Glomerular visceral epithelial cell (primary cell): ENCODE results near the gene PRKCH.
"Not testable (repeated sequence)": the region's sequence is repeated elsewhere in the genome, so short reads cannot be mapped to it uniquely, and the experiment has no call there.

Source experiments
- DNase-seq: peaks from one replicate; pipeline ENCODE4 v3.0.0-alpha.2; 2016; ENCODE audit errors: extremely low spot score

Gene PRKCH

DNA sequence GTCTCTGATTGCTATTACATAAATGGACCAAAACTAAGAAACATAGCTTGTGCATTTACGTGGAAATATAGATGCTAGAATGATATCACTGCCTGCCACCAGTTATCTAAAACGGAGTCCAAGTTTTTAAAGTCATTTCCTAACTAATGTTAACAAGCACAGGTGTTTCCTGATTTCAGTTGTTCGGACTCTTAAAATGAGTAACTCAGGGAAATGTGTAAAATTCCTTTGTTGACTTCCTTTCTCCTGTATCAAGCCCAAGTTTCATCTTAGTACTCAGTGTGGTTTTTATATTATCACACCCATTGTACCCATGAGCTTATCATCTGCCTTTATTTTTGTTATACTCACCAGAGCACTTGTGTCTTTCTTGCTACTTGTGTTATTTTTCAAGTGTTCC is 13.2 kb upstream of the PRKCH start:
- DNase-seq, result no peak

DNA sequence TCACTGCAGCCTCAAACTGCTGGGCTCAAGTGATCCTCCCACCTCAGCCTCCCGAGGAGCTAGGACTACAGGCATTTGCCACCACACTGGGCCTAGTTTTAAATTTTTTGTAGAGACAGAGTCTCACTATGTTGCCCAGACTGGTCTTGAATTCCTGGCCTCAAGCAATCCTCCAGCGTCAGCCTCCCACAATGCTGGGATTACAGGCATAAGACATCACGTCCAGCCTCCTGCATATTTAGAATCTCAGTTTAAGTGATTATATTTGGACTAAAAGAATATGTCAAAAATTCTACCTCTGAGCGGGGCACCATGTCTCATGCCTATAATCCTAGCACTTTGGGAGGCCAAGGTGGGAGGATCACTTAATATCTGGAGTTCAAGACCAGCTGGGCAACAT is 12.7 kb upstream of the PRKCH start:
- DNase-seq, result not testable (repeated sequence)

DNA sequence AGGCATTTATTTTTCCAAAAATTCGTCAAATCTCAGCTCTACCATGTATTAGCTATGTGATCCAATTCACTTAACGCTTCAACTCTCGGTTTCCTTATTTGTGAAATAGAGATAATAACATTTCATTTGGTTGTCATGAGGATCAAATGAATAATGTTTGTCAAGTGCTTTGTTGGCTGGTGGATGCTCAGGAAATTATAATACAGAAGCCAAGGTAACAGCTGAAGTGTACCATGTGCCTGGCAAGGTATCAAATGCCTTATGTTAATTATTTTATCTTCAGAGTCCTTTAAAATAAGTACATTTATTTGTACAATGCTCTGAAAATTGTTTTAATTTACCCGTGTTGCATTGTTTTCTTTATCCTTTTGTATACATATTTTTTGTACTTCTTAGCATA is 6.1 kb upstream of the PRKCH start:
- DNase-seq, result no peak

DNA sequence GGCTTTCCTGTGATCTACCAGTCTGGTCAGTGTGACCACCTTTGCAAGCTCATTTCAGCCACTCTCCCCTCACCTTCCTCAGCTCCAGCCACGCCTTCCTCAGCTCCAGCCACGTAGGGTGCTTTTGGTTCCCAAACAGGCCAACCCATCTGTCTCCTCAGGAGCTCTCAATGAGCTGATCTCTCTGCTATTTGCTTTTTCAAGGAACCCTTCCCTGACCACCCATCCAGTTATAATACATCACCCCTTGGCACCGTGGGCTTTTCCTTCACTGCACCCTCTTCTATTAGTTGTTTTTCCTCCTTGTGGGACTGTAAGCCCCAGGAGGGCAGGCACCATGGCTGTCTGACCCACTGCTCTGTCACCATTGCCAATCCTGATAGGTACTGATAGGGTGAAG is 2.3 kb upstream of the PRKCH start:
- no peak for DNase-seq

DNA sequence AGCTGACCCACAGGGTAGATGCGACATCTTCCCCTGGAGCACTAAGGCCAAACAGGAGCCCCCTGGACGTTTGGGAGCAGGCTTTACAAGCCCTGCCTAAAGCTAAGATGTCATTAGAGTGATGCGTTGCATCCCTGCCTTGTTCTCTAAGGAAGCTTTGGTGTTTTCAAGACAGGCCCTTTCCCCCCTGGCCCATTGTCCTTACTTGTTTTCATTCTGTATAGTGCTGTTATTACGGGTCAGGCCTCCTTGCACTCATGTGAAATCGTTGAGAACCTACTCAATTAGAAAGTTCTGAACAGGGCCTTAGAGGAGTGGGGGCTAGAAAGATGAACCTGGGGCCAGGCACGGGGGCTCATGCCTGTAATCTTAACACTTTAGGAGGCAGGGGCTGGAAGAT is 1.7 kb upstream of the PRKCH start:
- DNase-seq, result no peak

DNA sequence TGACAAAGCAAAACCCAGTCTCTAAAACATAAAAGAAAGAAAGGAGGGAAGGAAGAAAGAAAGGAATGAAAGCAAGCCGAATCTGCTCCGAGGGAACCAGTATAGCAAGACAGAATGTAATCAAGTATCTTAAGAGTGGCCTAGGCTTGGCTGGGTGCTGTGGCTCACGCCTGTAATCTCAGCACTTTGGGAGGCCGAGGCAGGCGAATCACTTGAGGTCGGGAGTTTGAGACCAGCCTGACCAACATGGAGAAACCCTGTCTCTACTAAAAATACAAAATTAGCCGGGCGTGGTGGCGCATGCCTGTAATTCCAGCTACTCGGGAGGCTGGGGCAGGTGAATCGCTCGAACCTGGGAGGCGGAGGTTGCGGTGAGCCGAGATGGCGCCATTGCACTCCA is 1.2 kb upstream of the PRKCH start:
- not testable (repeated sequence) for DNase-seq

DNA sequence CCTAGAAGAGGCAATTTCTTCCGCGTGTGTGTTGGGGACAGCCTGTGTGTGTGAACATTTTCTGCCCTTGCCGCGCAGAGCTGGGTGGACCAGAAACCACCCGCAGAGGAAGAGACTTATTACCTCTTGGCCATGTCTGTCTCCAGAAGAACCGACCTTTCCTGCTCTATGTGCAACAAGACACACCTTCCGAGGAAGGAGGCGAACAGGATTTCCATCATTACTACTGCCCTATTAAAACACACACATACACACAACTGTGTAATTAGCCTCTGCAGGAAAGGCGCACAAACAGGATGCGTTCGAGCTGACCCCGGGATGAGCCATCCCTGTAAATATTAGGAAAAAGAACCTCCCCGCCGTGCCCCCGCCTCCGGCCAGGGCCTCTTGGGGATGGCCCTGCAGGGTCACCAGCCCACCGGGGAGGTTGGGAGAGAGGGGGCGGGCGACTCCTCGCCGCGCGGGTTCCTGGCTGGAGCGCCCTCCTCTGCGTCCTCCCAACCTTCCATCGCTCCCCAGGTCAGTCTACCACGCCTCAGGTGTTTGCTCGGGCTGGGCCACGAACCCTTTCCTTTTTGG is 484 bp upstream of the PRKCH start:
- DNase-seq, result no peak

DNA sequence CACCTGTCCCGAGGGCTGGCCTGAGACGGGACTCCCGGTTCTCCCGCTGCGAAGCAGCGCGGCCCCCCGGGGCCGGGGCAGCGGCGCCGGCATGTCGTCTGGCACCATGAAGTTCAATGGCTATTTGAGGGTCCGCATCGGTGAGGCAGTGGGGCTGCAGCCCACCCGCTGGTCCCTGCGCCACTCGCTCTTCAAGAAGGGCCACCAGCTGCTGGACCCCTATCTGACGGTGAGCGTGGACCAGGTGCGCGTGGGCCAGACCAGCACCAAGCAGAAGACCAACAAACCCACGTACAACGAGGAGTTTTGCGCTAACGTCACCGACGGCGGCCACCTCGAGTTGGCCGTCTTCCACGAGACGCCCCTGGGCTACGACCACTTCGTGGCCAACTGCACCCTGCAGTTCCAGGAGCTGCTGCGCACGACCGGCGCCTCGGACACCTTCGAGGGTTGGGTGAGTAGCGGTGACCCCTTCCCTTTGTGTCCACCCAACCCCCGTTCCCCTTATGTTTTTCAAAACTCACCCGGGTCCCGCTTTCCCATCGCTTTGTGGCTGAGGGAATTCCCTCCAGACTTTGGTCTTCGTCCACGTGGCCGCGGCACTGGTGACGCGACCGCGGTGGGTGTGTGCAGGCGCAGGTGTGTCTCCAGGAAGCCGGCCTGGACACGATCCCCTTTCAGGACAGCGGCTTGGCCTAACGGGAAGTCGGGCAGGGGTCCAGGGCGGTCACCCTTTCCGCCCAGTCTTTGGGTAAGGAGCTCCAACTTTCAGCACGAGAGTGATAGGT is 826 bp downstream of the PRKCH start:
- no peak for DNase-seq

DNA sequence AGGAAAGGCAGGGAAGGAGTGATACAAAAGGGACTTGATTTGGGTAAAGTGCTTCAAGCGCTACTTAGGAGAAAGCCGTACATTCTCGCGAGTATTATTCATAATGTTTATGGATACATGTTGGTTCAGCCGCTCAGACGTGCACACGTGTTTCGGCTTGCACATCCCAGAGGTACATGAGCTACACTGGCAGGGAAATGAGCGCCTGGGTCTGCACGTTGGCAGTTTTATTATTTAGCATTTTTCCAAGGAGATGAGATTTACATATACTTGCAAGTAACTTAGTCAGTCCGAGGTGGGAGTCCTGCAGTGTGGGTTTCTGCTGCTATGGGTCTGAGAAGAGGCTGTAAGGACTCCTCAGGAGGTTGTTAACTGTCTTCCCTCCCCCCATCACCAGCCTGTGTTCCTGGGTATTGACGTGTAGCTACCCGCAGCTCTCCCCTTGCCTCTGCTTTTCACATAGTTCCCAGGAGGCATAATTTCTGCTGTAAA is 1.5 kb downstream of the PRKCH start:
- DNase-seq, result no peak

DNA sequence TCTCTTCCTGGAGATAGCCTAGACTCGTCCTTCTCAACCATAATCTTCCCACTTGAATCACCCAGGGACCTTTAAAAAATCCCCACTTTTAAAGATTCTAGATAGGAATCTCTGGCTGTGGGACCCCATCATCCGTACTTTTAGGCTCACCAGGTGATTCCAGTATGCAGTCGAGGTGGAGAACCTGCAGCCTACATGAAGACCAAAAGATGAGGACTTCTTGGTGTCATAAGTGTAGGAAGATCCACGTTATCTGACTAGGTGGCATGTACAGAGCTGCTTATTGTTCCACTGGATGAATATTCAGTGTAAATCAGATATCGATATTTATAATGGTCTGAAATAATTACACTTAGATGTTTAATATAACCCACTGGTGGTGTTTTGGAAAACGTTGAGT is 2.6 kb downstream of the PRKCH start:
- no peak for DNase-seq

DNA sequence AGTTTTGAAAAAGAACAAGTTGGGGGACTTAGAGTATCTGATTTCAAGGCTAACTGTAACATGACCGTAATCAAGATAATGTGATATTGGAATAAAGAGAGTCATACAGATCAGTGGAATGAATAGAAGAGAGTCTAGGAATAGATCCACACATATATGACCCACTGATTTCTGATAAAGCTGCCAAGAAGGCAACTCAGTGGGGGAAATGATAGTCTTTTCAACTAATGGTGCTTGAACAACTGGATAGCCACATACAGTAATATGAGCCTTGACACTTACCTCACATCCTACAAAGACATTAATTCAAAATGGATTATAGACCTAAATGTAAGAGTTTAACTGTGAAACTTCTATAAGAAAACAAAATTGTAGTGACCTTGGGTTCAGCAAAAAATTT is 3.8 kb downstream of the PRKCH start:
- no peak for DNase-seq

DNA sequence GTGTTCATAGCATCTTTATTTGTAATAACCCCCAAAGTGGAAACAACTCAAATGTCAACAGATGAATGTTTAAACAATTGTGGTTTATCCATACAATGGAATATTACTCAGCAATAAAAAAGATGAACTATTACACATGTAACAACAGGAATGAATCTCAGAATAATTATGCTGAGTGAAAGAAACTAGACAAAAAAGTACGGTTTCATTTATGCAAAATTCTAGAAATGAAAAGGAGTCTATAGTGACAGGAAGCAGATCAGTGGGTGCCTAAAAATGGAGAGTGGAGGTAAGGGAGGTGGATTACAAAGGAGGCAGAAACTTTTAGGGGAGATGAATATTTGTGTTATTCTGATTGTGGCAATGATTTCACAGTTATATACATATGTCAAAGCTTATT is 4.8 kb downstream of the PRKCH start:
- DNase-seq, result no peak

DNA sequence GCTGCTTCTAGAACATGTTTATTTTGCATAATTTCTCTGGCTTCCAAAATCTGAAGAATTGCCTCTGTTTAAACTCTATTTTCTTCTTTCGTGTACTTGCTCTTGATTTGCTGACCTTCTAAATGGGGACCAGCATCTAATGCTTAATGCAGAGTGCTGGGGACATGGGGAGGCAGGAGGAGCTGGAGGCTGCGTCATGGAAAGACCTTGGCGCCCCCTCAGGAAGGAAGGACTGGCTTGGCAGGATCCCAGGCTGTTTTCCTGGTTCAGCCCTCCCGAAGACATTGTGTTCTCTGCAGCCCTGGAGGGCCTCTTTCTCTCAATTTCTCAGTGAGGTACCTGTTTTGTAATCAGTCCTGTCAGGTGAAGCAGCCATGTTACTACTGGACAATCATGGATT is 5.5 kb downstream of the PRKCH start:
- no peak for DNase-seq

DNA sequence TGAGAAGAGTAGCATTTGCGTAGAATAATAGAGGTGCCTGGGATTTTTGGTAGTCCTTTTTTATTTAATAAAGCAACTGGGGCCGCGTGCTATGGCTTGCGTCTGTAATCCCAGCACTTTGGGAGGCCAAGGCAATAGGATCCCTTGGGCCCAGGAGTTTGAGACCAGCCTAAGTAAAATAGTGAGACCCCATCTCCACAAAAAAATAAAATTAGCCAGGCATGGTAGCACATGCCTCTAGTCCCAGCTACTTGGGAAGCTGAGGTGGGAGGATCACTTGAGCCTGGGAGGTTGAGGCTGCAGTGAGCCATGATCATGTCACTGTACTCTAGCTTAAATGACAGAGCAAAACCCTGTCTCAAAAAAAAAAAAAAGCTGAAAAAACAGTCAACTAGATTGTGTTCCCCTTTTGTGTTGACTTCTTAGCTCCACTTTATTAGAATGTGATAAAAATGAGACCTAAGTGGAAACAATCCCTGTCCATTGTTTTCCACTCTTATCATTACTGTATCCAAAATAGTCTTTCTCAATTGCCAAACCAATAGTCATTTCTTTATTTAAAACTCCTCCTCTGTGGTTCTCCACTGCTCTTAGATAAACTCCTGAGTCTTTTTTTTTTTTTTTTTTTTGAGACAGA is 7.4 kb downstream of the PRKCH start:
- no peak for DNase-seq

DNA sequence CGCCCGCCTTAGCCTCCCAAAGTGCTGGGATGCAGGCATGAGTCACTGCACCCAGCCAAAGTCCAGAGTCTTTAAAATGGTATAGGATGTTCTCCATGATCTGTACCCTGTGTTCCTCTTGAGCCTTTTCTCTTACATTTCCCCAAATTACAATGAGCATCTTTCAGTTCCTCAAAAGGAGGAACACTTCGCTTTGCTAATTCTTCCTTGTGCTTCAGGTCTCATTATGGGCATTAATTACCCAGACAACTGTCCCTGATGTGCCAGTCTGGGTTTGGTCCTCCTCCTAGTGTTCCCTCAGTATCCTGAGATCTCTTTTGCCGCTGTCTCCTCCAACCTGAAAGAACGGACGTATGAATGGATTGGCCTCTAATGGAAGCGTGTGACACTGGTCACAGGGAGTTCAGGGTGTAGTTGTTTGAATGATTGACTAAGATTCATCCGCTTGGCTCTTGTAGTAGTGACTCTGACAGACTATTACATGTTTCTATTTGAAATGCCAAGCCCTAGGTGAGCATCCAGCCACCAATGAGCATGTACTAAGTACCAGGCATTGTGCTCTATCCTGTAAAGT is 8.2 kb downstream of the PRKCH start:
- no peak for DNase-seq

DNA sequence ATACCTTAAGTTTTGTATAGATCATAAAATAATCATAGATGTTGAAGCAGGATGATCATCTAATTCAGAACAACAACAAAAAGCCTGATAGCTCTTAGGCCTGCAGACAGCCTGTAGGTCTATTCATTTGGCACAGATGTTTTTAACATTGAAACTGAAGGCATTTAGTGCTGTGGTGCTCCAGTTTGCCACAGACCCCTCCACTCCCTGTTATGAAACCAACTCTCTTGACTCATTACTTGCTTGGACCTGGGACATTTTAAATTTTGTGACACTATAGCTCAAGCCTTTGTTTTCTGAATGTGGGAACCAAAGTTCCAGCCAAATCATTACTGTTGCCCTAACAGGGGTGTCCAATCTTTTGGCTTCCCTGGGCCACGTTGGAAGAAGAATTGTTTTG is 9.1 kb downstream of the PRKCH start:
- DNase-seq, result no peak

DNA sequence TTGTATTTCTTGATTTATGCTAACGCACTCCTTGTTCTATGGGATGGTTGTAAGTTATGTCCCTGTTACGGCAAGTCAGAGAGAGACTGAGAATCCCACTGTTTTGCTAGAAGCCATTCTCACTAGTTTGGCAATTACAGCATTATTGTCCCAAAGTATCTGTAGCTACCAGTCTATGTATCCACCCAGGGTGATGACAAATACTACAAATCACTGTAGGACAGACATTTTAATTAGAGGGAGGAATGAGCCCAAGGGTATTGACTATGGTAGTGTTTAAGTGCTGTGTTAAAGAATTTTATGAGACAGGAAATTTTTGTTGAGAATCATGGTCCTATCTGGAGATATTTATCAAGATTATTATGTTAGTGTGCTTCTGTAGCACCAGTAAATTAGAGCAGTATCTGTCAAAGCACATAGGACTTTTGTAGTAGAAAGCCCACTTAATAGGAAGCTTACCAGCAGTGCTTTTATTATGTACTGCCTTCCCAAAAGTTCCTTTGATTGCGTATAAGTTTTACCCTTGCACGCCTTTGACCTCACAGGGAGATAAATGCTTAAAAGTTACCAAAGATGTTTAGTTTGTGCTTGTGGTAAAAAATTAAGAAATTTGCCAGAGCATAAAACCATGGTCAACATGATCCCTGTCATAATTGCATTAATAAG is 10.7 kb downstream of the PRKCH start:
- no peak for DNase-seq

DNA sequence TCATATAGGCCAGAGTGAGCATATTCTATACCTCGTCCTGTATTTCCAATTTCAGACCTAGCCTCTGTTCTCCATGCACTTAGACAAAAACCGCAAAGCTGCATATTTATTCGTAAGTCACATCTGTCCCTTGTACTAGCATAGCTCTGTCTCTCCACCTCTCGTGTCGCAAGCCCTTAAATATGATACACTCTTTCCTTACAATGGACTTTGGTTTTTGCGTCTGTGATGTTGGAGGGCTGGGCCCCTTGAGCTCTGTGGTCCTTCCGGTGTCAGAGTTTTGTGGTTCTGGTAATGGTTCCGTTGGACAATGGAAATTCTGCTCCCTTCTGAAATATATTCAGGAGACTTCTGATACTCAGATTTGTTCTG is 11.3 kb downstream of the PRKCH start:
- no peak for DNase-seq

DNA sequence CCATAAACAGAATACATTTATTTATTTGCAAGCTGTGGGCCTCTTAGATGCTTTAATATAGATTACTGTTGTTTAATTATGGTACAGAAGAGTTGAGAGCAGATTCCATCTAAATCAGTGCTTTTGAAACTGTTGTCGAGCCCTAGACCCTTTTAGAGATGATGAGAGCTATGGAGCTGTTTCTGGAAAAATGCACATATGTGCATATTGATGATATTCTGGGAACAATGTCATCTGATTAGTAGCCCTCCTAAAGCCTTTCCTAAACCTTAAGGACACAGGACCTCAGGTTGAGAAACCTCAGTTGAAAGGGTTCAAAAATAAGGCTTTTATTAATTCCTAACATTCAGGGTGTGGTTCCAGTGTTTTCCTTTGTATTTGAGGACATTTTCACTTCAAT is 11.7 kb downstream of the PRKCH start:
- no peak for DNase-seq

DNA sequence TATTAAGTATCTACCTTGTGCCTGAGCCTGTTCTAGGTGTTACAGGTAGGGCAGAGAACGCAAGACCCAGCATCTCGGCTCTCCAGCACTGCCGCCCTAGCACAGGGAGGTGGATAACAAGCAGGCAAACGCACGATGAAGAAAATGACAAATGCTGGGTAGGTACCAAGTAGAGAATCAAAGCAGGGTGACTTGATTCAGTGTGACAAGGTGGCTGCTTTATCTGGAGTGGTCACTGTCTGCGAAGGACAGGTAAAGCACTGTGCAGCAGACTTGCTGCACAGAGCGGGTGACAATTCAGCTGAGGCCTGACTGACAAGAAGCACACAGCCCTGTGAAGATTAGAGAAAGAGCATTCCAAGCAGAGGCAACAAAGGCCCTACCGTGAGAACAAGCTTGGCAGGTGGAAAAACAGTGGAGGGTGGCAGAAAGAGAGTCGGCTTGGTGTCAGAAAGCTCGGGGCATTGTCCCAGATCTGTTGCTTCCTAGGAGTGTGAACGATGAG is 12.9 kb downstream of the PRKCH start:
- DNase-seq, result no peak

DNA sequence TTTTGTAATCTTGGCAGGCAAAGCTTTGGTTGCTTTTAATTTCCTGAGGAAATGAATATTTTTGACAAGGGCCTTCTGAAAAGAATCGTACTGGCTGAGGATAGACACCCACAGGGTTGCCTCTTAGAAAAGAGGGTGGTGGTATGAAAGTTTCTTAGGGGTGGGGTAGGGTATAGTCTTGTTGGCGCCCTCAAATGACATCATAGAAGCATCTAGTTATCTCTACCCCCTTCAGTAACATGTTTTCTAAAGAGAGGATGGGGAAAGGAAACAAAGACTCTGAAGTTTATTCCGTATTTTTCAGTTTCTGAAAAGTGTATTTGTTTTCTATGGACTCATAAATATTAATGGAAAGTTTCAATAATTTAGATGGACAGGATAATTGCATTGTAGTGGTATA is 13.7 kb downstream of the PRKCH start:
- DNase-seq, result no peak

DNA sequence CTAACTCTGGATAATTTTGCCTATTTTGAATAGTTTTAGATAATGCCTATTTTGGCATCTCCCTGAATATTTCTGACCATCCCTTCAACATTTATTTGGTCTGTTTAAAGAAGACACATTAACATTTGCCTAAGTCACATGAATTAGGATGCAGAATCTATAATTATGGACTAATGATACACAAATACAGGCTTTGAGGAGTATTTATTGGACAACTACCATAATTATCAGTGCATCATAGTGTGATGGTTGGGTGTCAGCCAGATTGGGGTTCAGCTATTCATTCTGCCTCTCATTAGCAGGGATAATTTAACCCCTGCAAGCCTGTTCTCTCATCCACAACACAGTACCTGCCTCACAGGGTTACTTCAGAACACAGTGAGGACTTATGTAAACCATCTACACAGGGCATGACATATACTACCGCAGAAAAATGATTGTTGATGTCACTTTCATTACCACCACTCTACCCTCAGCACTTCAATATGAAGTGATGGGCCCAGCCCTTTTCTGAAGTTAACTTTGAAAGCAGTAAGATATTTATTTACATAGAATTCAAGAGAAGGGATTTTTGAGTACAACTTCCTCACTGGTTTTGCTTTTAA is 14.4 kb downstream of the PRKCH start:
- DNase-seq, result no peak
